ENCODE results near the gene HNMT.

GRCh38 chr2:138020432-138020831, 56.2 kb downstream of the HNMT start:
- TF ChIP-seq, protein P1, sequence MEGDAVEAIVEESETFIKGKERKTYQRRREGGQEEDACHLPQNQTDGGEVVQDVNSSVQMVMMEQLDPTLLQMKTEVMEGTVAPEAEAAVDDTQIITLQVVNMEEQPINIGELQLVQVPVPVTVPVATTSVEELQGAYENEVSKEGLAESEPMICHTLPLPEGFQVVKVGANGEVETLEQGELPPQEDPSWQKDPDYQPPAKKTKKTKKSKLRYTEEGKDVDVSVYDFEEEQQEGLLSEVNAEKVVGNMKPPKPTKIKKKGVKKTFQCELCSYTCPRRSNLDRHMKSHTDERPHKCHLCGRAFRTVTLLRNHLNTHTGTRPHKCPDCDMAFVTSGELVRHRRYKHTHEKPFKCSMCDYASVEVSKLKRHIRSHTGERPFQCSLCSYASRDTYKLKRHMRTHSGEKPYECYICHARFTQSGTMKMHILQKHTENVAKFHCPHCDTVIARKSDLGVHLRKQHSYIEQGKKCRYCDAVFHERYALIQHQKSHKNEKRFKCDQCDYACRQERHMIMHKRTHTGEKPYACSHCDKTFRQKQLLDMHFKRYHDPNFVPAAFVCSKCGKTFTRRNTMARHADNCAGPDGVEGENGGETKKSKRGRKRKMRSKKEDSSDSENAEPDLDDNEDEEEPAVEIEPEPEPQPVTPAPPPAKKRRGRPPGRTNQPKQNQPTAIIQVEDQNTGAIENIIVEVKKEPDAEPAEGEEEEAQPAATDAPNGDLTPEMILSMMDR (IDR thresholded peaks at IDR 0.05) = no peak
- no peak for TF ChIP-seq ZFX (IDR thresholded peaks at IDR 0.05; ENCODE audit: borderline replicate concordance)

Measured in 22Rv1 (cell line).